GM23248 (cell line): ENCODE results near the gene POLR1G.

Experiments used
- EZH2 ChIP-seq: fragments of 200-600 bp; sonication (generic); IDR thresholded peaks from 2 replicates; pipeline ENCODE4 v1.6.1; 2018; ENCODE audit warnings: antibody characterized with exemption, mild to moderate bottlenecking; ENCODE audit not compliant: insufficient read depth, poor library complexity, severe bottlenecking
- EZH2phosphoT487 ChIP-seq: fragments of 200-600 bp; sonication (generic); IDR thresholded peaks from 2 replicates; pipeline ENCODE4 v1.6.1; 2018; ENCODE audit warnings: antibody characterized with exemption, moderate library complexity, mild to moderate bottlenecking, low read depth; ENCODE audit not compliant: insufficient read depth

GRCh38 chr19:45376045-45376724 lies 30.3 kb upstream of the POLR1G start:
- TF ChIP-seq EZH2 (no peak), EZH2phosphoT487 (no peak)
